Measurements from ENCODE around the gene MXD3.

- no peak for TF ChIP-seq CTCF (conservative IDR thresholded peaks at IDR 0.05)
- TF ChIP-seq EZH2 (IDR thresholded peaks at IDR 0.05; ENCODE audit: low read depth): no peak
Measured at GRCh38 chr5:177350776-177351391, 39.2 kb upstream of the MXD3 start.

Measured in PC-9 (cell line).